Brain microvascular endothelial cell (primary cell): Measurements from ENCODE around the gene HERPUD1.

Source experiments
- DNase-seq: peaks from one replicate; pipeline ENCODE4 v3.0.0-alpha.2; 2020
- H3K27ac ChIP-seq: fragments of 250-450 bp; sonication (Bioruptor Pico); 2 replicates; pipeline ENCODE4 v1.5.1; 2020; ENCODE audit warnings: mild to moderate bottlenecking, moderate library complexity
- H3K27me3 ChIP-seq: fragments of 250-450 bp; sonication (Bioruptor Pico); replicated peaks from 2 replicates; pipeline ENCODE4 v1.5.1; 2020; ENCODE audit warnings: mild to moderate bottlenecking
- H3K36me3 ChIP-seq: fragments of 250-450 bp; sonication (Bioruptor Pico); replicated peaks from 2 replicates; pipeline ENCODE4 v1.5.1; 2020; ENCODE audit warnings: mild to moderate bottlenecking
- H3K4me3 ChIP-seq: 2 replicates; pipeline ENCODE4 v1.5.1; 2011; ENCODE audit warnings: low read depth, mild to moderate bottlenecking, control low read depth, low read length, moderate library complexity
- CTCF ChIP-seq: IDR thresholded peaks from 2 replicates; pipeline ENCODE4 v1.5.1; 2011; ENCODE audit warnings: low read depth, mild to moderate bottlenecking, moderate library complexity, low read length, control low read depth, inconsistent platforms; ENCODE audit errors: missing control alignments
- in situ Hi-C: cut with HindIII; loops from 2 replicates; pipeline ENCODE4 v1.10.0; 2017; ENCODE audit warnings: low sequenced_read_pairs, low pct_ligation_motif_present

The HERPUD1 gene

GRCh38 chr16:56894331-56894917, 37.5 kb upstream of the HERPUD1 start:
- Histone ChIP-seq H3K4me3 (no peak overlapping the region), H3K36me3 (no peaks in the 10 kb centered on the region), H3K27me3 (no peaks in the 10 kb centered on the region), H3K27ac (no peak overlapping the region)
- in situ Hi-C loops: no loop called here
- DNase-seq: no peak
- TF ChIP-seq CTCF: no peak

GRCh38 chr16:56895813-56896212, 36.1 kb upstream of the HERPUD1 start:
- in situ Hi-C loops: no loop called here
- H3K36me3 ChIP-seq: no peaks in the 10 kb centered on the region

GRCh38 chr16:56896244-56896643, 35.7 kb upstream of the HERPUD1 start:
- no peak for TF ChIP-seq CTCF
- in situ Hi-C loops: no loop called here
- Histone ChIP-seq H3K27ac (no peak overlapping the region), H3K36me3 (no peaks in the 10 kb centered on the region), H3K4me3 (no peak overlapping the region), H3K27me3 (no peaks in the 10 kb centered on the region)
- no peak for DNase-seq

More at GRCh38 chr16:56895813-56896212, 36.1 kb upstream of the HERPUD1 start:
- Histone ChIP-seq H3K27ac (no peak overlapping the region), H3K27me3 (no peaks in the 10 kb centered on the region), H3K4me3 (no peak overlapping the region)
- TF ChIP-seq CTCF: no peak
- no peak for DNase-seq

GRCh38 chr16:56897026-56897799, 34.7 kb upstream of the HERPUD1 start:
- no peaks in the 10 kb centered on the region for H3K27me3 ChIP-seq
- H3K27ac ChIP-seq: no peak overlapping the region
- DNase-seq: no peak
- in situ Hi-C loops: no loop called here
- no peak overlapping the region for H3K4me3 ChIP-seq
- no peaks in the 10 kb centered on the region for H3K36me3 ChIP-seq
- no peak for TF ChIP-seq CTCF

- no peaks in the 10 kb centered on the region for H3K36me3 ChIP-seq
- in situ Hi-C loops: no loop called here
- no peak overlapping the region for H3K4me3 ChIP-seq
- TF ChIP-seq CTCF: no peak
- H3K27ac ChIP-seq: no peak overlapping the region
- no peaks in the 10 kb centered on the region for H3K27me3 ChIP-seq
- DNase-seq: no peak
These were observed 33.1 kb upstream of the HERPUD1 start for GRCh38 chr16:56898847-56899246.
